WTC11 (cell line): ENCODE data around the gene PBRM1. TPM values are rescaled to one million over a fixed set of nuclear protein-coding genes. Genes with fewer than 3 reads are reported as not detected.

Source experiments
- ATAC-seq: fragments of 200-7000 bp; cut with Tn5 transposase; 2 replicates; pipeline ENCODE4 v1.10.0; 2021; ENCODE audit warnings: mild to moderate bottlenecking, moderate library complexity
- CTCF ChIA-PET: fragments of 300-600 bp; sonication (Branson Sonifier 250); formaldehyde crosslinking; loops from one replicate; lab custom pipeline; 2021; ENCODE audit warnings: antibody characterized with exemption; lab: Charles Lee
- POLR2A ChIA-PET: fragments of 350-600 bp; sonication (Branson Sonifier 250); formaldehyde crosslinking; loops from one replicate; lab custom pipeline; 2021; ENCODE audit warnings: antibody characterized with exemption; lab: Charles Lee
- DNase-seq: peaks from one replicate; pipeline ENCODE4 v3.0.0; 2021; ENCODE audit warnings: low spot score
- H3K27ac Mint-ChIP-seq: 2 replicates; pipeline ENCODE4 v1.8.0; 2021; ENCODE audit warnings: mixed read lengths
- H3K27me3 Mint-ChIP-seq: 2 replicates; pipeline ENCODE4 v1.8.0; 2021; ENCODE audit warnings: low read depth, mild to moderate bottlenecking, moderate library complexity, mixed read lengths
- H3K36me3 Mint-ChIP-seq: 2 replicates; pipeline ENCODE4 v1.8.0; 2021; ENCODE audit warnings: mixed read lengths
- H3K4me1 Mint-ChIP-seq: 2 replicates; pipeline ENCODE4 v1.8.0; 2022; ENCODE audit warnings: mixed read lengths
- H3K4me3 Mint-ChIP-seq: 2 replicates; pipeline ENCODE4 v1.8.0; 2021; ENCODE audit warnings: mild to moderate bottlenecking, moderate library complexity, mixed read lengths
- H3K9me3 Mint-ChIP-seq: 2 replicates; pipeline ENCODE4 v1.8.0; 2021; ENCODE audit warnings: mixed read lengths
- CBFB ChIP-seq: sonication (generic); formaldehyde crosslinking; IDR thresholded peaks from 2 replicates; pipeline ENCODE4 v1.8.1; 2022; ENCODE audit warnings: mild to moderate bottlenecking, low read depth, missing genetic modification reagents
- FOXP1 ChIP-seq: sonication (generic); formaldehyde crosslinking; IDR thresholded peaks from 2 replicates; pipeline ENCODE4 v1.8.0; 2022; ENCODE audit warnings: missing genetic modification reagents, mild to moderate bottlenecking, moderate library complexity, borderline replicate concordance
- JAZF1 ChIP-seq: fragments of 250-450 bp; sonication (Bioruptor Pico); IDR thresholded peaks from 2 replicates; pipeline ENCODE4 v1.9.0; 2021; ENCODE audit warnings: moderate library complexity, mild to moderate bottlenecking, inconsistent platforms
- MYBL2 ChIP-seq: sonication (generic); formaldehyde crosslinking; IDR thresholded peaks from 2 replicates; pipeline ENCODE4 v1.8.1; 2023; ENCODE audit warnings: mild to moderate bottlenecking, moderate library complexity, missing genetic modification reagents
- NFATC4 ChIP-seq: fragments of 250-450 bp; sonication (Bioruptor Pico); IDR thresholded peaks from 2 replicates; pipeline ENCODE4 v1.9.0; 2021; ENCODE audit warnings: mild to moderate bottlenecking
- NR2C2 ChIP-seq: sonication (generic); formaldehyde crosslinking; IDR thresholded peaks from 2 replicates; pipeline ENCODE4 v1.8.0; 2022; ENCODE audit warnings: mild to moderate bottlenecking, missing genetic modification reagents
- NR3C1 ChIP-seq: sonication (generic); formaldehyde crosslinking; conservative IDR thresholded peaks from 2 replicates; pipeline ENCODE4 v1.8.1; 2023; ENCODE audit warnings: low read depth, mild to moderate bottlenecking, missing genetic modification reagents
- ZNF121 ChIP-seq: sonication (generic); formaldehyde crosslinking; IDR thresholded peaks from 2 replicates; pipeline ENCODE4 v1.8.0; 2023; ENCODE audit warnings: missing genetic modification reagents
- ZNF219 ChIP-seq: sonication (generic); formaldehyde crosslinking; IDR thresholded peaks from 2 replicates; pipeline ENCODE4 v1.8.0; 2023; ENCODE audit warnings: missing genetic modification reagents, mild to moderate bottlenecking, borderline replicate concordance
- ZNF423 ChIP-seq: fragments of 250-450 bp; sonication (Bioruptor Pico); IDR thresholded peaks from 2 replicates; pipeline ENCODE4 v2.1.2; 2022; ENCODE audit warnings: mild to moderate bottlenecking, moderate library complexity
- total RNA-seq: library from RNA; stranded (reverse); gene quantifications from 3 replicates; pipeline ENCODE4 v1.2.3, GENCODE V29; 2021
- TF ChIP-seq, protein P1 (sequence below): sonication (generic); formaldehyde crosslinking; IDR thresholded peaks from 2 replicates; pipeline ENCODE4 v1.8.0; 2023; ENCODE audit warnings: missing genetic modification reagents
- TF ChIP-seq, protein P2 (sequence below): sonication (generic); formaldehyde crosslinking; IDR thresholded peaks from 2 replicates; pipeline ENCODE4 v1.8.0; 2022; ENCODE audit warnings: mild to moderate bottlenecking, missing genetic modification reagents
- TF ChIP-seq, protein P3 (sequence below): sonication (generic); formaldehyde crosslinking; IDR thresholded peaks from 2 replicates; pipeline ENCODE4 v1.8.1; 2022; ENCODE audit warnings: low read depth, missing genetic modification reagents, borderline replicate concordance
- TF ChIP-seq, protein P4 (sequence below): fragments of 250-450 bp; sonication (Bioruptor Pico); IDR thresholded peaks from 2 replicates; pipeline ENCODE4 v1.9.0; 2021; ENCODE audit warnings: mild to moderate bottlenecking
- TF ChIP-seq, protein P5 (sequence below): sonication (generic); formaldehyde crosslinking; IDR thresholded peaks from 2 replicates; pipeline ENCODE4 v1.8.1; 2023; ENCODE audit warnings: mild to moderate bottlenecking, missing genetic modification reagents

PBRM1 gene
- total RNA-seq, 1 experiment from 2014 or later: 48.8 TPM

DNA sequence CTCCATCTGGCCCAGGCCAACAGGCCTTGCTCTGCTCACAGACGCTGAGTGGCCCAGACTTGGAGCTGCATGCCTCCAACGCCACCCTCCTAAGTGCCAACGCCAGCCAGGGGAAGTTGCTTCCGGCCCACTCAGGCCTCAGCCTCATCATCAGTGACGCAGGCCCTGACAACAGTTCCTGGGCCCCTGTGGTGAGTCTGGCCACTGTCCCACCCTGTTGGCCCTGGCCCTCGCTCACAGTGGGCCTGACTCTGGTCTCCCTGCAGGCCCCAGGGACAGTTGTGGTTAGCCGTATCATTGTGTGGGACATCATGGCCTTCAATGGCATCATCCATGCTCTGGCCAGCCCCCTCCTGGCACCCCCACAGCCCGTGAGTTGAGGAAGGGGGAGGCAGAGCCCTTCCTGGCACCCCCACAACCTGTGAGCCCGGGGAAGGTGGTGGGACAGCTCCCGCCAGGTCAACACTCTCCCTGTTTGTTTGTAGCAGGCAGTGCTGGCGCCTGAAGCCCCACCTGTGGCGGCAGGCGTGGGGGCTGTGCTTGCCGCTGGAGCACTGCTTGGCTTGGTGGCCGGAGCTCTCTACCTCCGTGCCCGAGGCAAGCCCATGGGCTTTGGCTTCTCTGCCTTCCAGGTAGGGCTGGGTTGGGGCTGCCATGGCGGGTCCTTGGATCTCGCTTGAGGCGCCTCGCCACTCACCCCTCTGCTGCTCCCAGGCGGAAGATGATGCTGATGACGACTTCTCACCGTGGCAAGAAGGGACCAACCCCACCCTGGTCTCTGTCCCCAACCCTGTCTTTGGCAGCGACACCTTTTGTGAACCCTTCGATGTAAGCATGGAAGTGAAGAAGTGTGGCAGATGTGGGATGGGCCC is 162.1 kb downstream of the PBRM1 start:
- ChIA-PET POLR2A (interaction anchor here (0.6 kb wide), 1 partner anchor 18 kb away, joined by 3 read pairs; no protein-coding TSS in a partner anchor), CTCF (interaction anchor here (0.6 to 0.9 kb wide), 2 partner anchors 96 to 1650 kb away, joined by 3 read pairs; no protein-coding TSS in a partner anchor)
- H3K36me3 Mint-ChIP-seq: peaks cover 32% of the 10 kb centered on the region
- H3K9me3 Mint-ChIP-seq: no peaks in the 10 kb centered on the region
- peak overlapping the region; percentile 83; the same call in 1 of the 2 replicates for H3K27ac Mint-ChIP-seq
- ATAC-seq (no peak), DNase-seq (no peak)
- TF ChIP-seq MYBL2: no peak
- TF ChIP-seq, protein P1, sequence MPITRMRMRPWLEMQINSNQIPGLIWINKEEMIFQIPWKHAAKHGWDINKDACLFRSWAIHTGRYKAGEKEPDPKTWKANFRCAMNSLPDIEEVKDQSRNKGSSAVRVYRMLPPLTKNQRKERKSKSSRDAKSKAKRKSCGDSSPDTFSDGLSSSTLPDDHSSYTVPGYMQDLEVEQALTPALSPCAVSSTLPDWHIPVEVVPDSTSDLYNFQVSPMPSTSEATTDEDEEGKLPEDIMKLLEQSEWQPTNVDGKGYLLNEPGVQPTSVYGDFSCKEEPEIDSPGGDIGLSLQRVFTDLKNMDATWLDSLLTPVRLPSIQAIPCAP (CRISPR knock-in tag): 0 out of 2 replicates have a peak, but pooled peaks have one; percentile 11
- no peak overlapping the region for H3K4me3 Mint-ChIP-seq
- no peaks in the 10 kb centered on the region; the same call in 1 of the 2 replicates for H3K27me3 Mint-ChIP-seq
- 0 out of 2 replicates have a peak, but pooled peaks cover 3% of the 10 kb centered on the region for H3K4me1 Mint-ChIP-seq

DNA sequence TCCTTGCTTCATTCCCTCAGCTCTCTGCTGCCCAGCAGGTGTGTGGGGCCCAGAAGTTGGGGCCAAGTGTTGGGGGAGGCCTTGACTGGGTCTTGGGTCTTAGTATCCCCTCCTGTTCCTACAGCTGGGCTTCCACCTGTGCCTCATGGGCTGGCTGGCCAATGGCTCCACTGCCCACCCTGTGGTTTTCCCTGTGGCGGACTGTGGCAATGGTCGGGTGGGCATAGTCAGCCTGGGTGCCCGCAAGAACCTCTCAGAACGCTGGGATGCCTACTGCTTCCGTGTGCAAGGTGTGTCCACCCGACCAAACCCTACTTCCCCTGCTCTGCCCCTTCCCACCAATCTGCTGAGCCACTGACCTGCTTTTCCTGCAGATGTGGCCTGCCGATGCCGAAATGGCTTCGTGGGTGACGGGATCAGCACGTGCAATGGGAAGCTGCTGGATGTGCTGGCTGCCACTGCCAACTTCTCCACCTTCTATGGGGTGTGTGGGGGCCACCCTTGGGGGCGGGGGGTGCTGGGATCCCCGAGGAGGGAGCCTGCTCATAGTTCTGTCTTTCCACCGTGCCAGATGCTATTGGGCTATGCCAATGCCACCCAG is 163.0 kb downstream of the PBRM1 start:
- TF ChIP-seq JAZF1 (CRISPR knock-in tag): no peak
- no peak for TF ChIP-seq ZNF121 (CRISPR knock-in tag)
- no peak for TF ChIP-seq NR2C2 (CRISPR knock-in tag)
- TF ChIP-seq, protein P2, sequence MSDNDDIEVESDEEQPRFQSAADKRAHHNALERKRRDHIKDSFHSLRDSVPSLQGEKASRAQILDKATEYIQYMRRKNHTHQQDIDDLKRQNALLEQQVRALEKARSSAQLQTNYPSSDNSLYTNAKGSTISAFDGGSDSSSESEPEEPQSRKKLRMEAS (CRISPR knock-in tag): no peak
- no peak for TF ChIP-seq ZNF423
- 0 out of 2 replicates have a peak, but pooled peaks have one; percentile 53 for TF ChIP-seq NFATC4 (CRISPR knock-in tag)
- ATAC-seq (no peak), DNase-seq (no peak)
- peaks cover 27% of the 10 kb centered on the region for H3K36me3 Mint-ChIP-seq
- peaks cover 7% of the 10 kb centered on the region for H3K4me1 Mint-ChIP-seq
- H3K9me3 Mint-ChIP-seq: no peaks in the 10 kb centered on the region
- H3K27me3 Mint-ChIP-seq: no peaks in the 10 kb centered on the region; the same call in 1 of the 2 replicates
- POLR2A ChIA-PET: interaction anchor here (0.6 kb wide), 1 partner anchor 25 kb away, joined by 4 read pairs; no protein-coding TSS in a partner anchor
- no peak overlapping the region for H3K4me3 Mint-ChIP-seq
- CTCF ChIA-PET: interaction anchor here (0.6 to 0.9 kb wide), 2 partner anchors 95 to 1649 kb away, joined by 3 read pairs; no protein-coding TSS in a partner anchor
- no peak overlapping the region for H3K27ac Mint-ChIP-seq

DNA sequence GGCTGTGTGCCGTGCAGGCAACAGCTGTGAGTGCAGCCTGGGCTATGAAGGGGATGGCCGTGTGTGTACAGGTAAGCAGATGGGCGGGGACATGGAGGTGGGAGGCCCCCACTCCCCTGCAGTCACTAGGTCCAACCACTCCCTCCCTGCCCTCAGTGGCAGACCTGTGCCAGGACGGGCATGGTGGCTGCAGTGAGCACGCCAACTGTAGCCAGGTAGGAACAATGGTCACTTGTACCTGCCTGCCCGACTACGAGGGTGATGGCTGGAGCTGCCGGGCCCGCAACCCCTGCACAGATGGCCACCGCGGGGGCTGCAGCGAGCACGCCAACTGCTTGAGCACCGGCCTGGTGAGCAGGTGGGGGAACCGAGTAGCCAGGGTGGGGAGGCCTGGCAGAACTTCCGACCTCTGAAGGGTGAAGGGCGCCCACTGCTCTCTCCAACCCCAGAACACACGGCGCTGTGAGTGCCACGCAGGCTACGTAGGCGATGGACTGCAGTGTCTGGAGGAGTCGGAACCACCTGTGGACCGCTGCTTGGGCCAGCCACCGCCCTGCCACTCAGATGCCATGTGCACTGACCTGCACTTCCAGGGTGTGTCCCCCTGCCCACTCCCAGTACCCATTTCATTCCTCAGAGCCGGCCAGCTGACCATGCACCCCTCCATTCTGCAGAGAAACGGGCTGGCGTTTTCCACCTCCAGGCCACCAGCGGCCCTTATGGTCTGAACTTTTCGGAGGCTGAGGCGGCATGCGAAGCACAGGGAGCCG is 163.6 kb downstream of the PBRM1 start:
- Mint-ChIP-seq H3K27ac (no peak overlapping the region), H3K27me3 (no peaks in the 10 kb centered on the region; the same call in 1 of the 2 replicates), H3K9me3 (no peaks in the 10 kb centered on the region), H3K4me1 (peaks cover 7% of the 10 kb centered on the region), H3K4me3 (no peak overlapping the region), H3K36me3 (peaks cover 21% of the 10 kb centered on the region)
- TF ChIP-seq, protein P3, sequence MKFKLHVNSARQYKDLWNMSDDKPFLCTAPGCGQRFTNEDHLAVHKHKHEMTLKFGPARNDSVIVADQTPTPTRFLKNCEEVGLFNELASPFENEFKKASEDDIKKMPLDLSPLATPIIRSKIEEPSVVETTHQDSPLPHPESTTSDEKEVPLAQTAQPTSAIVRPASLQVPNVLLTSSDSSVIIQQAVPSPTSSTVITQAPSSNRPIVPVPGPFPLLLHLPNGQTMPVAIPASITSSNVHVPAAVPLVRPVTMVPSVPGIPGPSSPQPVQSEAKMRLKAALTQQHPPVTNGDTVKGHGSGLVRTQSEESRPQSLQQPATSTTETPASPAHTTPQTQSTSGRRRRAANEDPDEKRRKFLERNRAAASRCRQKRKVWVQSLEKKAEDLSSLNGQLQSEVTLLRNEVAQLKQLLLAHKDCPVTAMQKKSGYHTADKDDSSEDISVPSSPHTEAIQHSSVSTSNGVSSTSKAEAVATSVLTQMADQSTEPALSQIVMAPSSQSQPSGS: no peak
- TF ChIP-seq CBFB (CRISPR knock-in tag): no peak
- no peak for TF ChIP-seq NR3C1 (CRISPR knock-in tag)
- TF ChIP-seq FOXP1 (CRISPR knock-in tag): no peak
- TF ChIP-seq, protein P4, sequence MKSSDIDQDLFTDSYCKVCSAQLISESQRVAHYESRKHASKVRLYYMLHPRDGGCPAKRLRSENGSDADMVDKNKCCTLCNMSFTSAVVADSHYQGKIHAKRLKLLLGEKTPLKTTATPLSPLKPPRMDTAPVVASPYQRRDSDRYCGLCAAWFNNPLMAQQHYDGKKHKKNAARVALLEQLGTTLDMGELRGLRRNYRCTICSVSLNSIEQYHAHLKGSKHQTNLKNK (CRISPR knock-in tag): no peak
- TF ChIP-seq, protein P5, sequence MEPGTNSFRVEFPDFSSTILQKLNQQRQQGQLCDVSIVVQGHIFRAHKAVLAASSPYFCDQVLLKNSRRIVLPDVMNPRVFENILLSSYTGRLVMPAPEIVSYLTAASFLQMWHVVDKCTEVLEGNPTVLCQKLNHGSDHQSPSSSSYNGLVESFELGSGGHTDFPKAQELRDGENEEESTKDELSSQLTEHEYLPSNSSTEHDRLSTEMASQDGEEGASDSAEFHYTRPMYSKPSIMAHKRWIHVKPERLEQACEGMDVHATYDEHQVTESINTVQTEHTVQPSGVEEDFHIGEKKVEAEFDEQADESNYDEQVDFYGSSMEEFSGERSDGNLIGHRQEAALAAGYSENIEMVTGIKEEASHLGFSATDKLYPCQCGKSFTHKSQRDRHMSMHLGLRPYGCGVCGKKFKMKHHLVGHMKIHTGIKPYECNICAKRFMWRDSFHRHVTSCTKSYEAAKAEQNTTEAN (CRISPR knock-in tag): no peak
- no peak for TF ChIP-seq ZNF219 (CRISPR knock-in tag)
- ChIA-PET POLR2A (interaction anchor here (0.6 kb wide), 1 partner anchor 24 kb away, joined by 4 read pairs; no protein-coding TSS in a partner anchor), CTCF (no interaction called here)
- DNase-seq (no peak), ATAC-seq (no peak)
